Medulla oblongata (tissue), 1 donor: ENCODE results near the gene ATP6V1F.

Source experiments
- DNase-seq: peaks from one replicate; pipeline ENCODE4 v3.0.0-alpha.2; 2015; ENCODE audit errors: extremely low spot score

The ATP6V1F gene

DNA sequence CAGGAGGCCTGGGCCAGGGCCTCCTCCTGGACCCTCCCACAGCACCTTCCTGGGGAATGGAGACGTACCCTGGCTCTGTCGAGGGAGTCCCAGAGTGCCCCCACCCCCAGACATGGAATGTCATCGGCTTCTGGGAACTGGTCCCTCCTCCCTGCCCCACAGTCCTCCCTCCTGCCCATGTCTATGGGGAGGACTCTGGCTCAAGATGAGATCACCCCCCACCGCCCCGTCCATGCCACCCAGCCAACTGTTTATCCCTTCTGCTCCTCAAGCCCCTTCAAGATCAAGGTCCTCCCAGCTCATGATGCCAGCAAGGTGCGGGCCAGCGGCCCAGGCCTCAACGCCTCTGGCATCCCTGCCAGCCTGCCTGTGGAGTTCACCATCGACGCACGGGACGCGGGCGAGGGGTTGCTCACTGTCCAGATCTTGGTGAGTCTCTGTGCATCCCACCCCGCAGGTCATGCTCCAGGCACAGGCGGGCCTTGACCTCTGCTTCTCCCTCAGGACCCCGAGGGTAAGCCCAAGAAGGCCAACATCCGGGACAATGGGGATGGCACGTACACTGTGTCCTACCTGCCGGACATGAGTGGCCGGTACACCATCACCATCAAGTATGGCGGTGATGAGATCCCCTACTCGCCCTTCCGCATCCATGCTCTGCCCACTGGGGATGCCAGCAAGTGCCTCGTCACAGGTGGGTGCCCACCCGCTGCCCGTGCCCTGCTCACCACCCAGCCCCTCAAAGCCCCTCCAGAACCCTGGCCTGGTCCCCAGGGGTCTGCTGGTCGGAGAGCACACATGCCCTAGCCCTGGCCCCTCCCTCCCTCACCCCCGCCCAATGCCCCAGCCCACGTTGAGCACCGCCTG, 14.1 kb upstream of the ATP6V1F start:
- DNase-seq = no peak

DNA sequence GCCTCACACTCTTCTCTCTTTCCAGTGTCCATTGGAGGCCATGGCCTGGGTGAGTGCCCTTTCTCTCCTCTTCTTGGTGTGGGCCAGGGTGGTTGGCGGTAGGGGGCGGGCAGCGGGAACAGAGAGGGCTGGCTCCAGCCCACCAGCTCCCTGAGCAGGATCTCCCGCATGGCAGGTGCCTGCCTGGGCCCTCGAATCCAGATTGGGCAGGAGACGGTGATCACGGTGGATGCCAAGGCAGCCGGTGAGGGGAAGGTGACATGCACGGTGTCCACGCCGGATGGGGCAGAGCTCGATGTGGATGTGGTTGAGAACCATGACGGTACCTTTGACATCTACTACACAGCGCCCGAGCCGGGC, 13.5 kb upstream of the ATP6V1F start:
- no peak for DNase-seq

DNA sequence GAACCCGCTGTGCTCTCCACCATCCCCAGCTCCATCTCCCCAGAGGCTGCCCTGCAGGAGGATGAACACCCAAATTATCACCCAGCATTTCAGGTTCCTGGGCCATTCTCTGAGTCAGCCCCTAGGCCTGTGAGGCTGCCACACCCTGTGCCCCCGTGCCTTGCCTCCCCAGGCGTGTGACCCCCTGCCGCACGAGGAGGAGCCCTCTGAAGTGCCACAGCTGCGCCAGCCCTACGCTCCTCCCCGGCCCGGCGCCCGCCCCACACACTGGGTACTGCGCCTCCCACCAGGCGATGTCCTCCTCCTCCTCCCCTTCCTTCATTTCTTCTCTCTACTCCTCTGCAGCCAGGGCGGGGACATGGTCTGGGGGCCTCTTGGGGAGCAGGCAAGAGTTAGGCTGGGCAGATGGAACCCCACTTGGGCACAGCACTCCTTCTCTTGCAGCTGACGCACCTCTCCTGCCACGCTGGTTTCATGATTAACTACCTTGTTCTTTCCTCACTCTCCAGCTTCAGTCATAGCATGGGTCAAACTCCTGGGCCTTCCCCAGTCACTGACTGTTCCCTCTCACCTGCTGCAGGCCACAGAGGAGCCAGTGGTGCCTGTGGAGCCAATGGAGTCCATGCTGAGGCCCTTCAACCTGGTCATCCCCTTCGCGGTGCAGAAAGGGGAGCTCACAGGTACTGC, 12.7 kb upstream of the ATP6V1F start:
- no peak for DNase-seq

DNA sequence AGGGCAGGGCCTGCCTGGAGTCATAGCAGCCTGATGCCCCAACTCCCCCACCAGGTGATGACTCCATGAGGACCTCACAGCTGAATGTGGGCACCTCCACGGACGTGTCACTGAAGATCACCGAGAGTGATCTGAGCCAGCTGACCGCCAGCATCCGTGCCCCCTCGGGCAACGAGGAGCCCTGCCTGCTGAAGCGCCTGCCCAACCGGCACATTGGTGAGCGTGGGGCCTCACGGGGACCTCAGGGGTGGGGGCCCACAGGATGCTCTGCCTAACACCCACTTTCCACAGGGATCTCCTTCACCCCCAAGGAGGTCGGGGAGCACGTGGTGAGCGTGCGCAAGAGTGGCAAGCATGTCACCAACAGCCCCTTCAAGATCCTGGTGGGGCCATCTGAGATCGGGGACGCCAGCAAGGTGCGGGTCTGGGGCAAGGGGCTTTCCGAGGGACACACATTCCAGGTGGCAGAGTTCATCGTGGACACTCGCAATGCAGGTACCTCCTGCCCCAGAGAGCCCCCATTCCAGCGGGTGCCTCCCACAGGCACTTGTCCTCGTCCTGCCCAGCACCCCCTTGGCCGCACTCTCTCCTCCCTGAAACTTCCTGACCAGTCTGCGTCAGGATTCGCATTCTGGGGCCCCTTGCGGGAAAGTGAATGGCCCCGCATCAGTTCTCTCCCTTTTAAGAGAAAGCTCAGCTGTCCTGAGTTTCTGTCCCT, 10.0 kb upstream of the ATP6V1F start:
- DNase-seq = no peak

DNA sequence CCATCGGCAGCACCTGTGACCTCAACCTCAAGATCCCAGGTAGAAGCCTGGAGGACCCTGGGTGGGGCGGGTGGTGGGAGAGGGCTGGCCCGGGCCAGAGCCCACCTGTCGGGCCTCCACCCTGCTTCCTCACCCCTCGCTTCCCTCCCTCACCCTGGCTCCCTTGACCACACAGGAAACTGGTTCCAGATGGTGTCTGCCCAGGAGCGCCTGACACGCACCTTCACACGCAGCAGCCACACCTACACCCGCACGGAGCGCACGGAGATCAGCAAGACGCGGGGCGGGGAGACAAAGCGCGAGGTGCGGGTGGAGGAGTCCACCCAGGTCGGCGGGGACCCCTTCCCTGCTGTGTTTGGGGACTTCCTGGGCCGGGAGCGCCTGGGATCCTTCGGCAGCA, 8.9 kb upstream of the ATP6V1F start:
- DNase-seq = no peak

DNA sequence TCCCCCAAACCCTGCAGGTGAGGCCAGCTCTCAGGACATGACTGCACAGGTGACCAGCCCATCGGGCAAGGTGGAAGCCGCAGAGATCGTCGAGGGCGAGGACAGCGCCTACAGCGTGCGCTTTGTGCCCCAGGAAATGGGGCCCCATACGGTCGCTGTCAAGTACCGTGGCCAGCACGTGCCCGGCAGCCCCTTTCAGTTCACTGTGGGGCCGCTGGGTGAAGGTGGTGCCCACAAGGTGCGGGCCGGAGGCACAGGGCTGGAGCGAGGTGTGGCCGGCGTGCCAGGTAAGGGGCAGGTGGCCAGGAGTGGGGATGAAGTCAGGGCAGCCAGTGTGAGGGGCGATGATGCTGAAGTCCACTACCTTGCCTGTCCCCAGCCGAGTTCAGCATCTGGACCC, 8.3 kb upstream of the ATP6V1F start:
- DNase-seq = no peak

DNA sequence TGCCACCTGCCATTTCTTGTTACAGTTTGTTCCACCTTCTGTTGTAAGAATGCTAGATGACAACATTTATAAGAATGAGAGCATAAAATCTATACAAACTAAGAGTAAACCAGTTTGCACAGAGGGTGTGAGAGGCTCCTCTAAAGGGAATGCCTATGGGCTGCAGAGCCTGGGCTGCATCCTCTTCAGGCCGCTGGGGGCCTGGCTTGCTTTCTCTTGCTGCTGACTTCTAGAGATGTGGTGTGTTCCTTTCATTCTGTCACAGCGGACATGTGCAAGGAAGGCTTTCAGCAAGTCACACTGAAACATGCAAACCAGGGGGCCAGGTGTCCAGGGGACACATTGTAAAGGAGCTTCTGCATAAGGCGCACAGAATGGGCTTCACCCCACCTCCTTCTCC, 7.1 kb upstream of the ATP6V1F start:
- no peak for DNase-seq

DNA sequence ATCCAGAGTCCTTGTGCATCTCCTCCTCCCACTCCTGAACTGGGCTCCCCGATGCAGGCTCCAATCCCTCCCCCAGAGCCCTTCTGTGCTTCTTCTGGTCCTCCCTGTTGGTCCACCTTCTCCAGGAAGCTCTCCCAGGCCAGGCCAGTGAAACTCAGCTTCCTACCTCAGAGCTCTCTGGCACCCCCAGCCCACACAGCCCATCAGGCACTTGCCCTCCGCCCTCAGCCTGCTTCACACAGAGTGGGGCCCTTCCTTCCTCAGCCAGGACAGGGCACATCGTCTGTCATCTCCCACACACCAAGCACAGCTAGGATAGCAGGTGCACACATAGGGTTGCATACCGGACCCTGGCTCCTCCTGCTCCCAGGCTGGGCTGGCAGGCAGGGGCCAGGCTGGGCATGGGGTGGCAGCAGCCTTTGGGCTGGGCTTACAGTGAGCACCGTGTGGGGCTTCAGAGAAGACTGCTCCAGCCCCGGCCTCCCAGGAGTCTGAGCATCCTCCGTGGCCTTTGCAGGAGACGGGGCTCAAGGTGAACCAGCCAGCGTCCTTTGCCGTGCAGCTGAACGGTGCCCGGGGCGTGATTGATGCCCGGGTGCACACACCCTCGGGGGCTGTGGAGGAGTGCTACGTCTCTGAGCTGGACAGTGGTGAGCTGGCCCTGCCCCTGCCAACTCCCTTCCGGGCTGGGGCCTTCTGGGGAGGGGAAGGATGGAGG, 6.5 kb upstream of the ATP6V1F start:
- no peak for DNase-seq

DNA sequence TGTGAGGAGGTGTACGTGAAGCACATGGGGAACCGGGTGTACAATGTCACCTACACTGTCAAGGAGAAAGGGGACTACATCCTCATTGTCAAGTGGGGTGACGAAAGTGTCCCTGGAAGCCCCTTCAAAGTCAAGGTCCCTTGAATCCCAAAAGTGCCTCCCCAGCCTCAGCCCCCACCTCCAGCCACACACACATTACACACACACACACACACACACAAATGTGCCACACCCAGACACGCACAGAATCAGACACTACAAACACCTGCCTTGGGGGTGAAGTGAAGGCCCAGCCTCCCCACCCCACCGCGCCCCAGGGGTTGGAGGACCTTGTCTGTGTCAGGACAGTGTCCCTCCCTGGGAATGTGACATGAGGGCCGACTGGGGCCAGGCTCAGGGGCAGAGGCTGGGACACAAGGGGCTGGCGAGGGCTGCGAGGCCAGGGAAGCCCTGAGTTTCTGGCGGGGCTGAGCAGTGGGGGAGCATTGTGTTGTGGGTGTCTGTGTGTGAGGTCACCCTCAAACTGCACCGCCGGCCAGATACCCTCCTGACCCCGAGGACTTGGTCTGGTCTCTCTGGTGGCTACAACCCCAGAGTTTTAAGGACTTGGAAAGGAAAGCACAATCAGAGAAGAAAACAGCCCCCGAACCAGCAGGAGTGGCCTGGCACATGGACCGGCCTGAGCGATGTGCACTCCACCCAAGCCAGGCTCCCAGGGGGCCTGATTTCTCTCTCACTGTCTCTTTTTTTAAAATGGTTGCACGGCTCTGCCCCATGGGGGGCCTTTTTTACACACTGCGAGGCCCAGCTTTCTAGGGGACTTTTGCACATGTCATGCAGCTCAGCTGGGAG, 4.0 kb upstream of the ATP6V1F start:
- no peak for DNase-seq

DNA sequence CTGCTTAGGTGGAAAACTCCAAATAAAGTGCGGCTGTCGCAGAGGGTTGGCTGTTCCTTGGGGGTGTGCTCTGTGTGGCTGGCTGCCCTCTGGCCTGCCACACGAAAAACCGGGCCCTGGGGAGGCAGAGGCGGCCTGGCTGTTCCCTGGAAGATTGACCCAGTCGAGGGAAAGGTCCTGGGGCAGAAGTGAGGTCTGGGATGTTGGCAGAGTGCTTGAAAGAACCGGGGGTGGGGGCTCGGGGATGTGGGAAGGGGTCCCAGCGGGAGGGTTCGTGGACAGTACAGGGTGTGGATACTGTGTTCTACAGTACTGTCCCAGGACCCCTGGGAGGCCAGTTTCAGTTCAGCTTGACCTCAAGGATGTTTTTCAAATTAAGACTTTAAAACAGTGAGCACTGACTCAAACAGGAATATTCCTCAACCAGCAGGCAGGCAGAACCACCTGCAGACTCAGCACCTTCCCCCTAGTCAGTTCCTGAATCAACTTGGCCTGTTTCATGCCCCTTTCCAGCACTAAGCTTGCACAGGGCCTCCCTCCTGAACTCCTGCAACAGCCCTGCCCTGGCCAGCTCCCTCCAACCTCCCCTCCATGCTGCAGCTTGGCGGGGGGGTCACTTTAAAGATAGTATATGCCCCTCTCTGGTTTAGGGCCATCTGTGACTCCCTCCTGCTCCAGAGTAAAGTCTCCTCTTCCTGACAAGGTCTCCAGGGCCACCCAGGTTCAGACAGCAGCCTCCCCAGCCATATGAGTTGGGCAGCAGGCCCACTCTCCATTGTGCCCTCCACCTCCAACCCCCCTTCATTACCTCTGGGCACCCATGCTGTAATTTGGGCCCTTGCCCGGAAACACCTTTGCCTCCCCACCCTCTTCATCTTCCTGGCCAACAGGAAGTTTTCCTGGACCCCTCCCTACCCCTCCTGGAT, 3.2 kb upstream of the ATP6V1F start:
- no peak for DNase-seq

DNA sequence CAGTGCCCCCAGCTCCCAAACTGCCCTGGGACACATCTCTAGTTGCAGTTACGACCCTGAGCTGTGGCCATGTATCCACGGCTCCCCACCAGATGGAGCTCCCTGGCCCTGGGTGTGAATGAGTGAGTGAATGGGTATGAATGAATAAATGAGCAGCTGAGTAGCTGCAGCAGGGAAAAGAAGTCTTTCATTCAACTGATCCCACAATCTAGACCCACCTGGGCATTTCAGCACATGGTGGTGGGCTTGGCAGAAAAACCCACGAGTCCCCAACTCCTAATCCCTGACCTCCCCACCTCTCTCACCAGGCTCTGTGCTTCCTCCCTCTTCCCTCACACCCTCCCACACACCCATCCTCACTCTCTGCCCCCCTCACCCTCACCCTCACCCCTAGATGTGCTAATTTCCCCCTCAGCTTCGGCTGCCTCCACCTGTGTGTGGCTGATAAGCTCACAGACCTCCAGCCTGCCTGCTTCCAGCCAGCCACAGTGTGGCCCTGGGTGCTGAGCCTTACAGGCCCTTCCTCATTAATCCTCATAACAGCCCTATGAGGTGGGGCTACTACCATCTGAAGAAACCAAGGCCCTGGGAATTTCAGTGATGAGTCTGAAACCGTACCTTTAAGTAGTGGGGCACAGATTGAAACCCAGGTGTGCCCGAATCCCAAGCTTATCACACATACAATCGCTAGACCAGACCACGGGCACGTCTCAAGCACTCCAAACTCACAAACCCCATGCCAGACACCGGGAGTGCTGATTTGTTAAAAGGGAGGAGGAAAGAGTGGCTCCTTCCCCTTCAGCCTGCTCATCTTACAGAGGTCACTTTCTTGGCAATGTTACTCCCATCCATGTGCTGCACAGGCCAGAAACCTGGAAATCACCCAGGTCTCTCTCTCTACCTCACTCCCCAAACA, 2.2 kb upstream of the ATP6V1F start:
- no peak for DNase-seq

DNA sequence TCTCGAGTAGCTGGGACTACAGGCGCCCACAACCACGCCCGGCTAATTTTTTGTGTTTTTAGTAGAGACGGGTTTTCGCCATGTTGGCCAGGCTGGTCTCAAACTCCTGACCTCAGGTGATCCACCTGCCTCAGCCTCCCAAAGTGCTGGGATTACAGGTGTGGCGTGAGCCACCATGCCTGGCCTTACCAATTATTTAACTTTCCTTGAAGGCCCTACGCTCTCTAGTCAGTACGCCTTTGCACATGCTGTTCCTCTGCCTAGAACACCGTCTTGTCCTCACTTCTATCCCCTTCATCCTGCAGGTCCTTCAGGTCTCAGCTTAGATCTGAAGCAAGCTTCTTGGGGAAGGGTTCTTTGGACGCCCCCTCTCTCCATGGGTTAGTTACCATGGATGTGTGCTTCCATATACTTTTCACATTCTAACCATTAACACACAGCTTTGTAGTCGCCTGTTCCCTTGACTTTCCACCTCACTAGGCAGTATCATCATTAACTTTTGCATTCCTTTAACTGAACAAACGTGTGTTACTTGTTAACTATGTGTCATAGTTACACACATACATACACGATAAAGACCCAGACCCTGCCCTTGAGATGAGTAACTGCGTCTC, 592 bp upstream of the ATP6V1F start:
- DNase-seq = peak; percentile 19

DNA sequence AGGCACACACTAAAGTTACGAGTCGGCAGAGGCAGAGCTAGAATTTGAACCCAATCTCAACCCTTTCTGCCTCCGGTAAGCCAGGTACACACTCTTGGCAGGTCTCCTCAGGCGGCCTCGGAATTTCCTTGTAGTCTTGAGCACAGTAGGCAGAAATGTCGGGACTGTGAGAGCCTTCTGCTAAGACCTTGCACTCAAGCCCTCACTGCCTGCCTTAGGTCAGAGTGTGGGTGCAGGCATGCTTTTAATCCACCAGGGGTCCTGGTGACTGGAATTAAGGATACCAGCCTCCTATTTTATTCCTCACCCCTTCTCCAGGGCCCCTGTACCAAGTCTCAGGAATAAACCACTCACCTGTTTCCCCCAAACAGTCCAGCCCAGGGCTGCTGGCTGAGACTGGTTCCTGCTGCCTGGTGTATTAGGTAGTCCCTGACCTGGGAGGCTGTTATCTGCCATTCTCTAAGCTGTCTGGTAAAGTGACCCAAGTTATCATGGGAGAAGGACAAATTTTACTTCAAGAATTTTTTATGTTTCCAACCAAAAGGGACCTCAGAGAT, 855 bp downstream of the ATP6V1F start:
- no peak for DNase-seq

DNA sequence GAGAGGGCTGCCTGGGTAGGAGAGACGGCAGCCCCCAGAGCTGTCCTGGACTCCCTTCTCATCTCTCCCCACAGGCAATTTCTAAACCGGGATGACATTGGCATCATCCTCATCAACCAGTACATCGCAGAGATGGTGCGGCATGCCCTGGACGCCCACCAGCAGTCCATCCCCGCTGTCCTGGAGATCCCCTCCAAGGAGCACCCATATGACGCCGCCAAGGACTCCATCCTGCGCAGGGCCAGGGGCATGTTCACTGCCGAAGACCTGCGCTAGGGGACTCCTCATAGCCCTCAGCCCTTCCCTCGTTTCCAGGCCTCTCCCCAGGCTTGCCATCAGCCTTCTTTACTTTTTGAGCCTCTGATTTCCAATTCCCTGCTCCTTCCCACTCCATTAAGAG, 2.6 kb downstream of the ATP6V1F start:
- DNase-seq = no peak

DNA sequence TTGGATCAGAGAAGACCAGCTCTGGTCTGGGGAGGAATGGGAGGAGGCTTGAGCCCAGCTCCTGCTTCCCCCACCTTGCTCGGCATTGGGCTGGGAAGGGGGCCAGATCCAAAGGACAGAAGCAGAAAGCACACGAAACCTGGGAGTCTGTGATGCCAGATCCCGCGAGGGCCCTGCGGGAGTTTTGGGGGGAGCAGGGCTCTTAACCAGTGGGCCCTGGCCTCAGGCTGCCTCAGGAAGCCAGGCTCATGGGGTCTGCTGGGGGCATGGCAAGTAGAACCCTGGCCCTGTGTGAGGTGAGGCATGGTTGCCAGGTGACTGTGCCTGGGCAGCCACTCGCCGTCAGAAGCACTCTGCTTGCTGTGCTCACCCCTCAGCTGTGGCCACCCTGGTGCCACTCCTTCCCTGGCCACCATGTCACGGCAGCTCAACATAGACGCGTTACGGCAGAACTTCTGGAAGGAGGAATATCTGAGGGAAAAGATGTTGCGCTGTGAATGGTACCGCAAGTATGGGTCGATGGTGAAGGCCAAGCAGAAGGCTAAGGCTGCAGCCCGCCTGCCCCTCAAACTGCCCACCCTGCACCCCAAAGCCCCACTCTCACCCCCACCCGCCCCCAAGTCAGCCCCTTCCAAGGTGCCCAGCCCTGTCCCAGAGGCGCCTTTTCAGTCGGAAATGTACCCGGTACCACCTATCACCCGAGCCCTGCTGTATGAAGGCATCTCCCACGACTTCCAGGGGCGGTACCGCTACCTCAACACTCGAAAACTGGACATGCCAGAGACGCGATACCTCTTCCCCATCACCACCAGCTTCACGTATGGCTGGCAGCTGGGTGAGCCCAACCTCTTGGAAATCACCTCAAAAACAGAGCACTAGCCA, 3.6 kb downstream of the ATP6V1F start:
- DNase-seq = no peak

DNA sequence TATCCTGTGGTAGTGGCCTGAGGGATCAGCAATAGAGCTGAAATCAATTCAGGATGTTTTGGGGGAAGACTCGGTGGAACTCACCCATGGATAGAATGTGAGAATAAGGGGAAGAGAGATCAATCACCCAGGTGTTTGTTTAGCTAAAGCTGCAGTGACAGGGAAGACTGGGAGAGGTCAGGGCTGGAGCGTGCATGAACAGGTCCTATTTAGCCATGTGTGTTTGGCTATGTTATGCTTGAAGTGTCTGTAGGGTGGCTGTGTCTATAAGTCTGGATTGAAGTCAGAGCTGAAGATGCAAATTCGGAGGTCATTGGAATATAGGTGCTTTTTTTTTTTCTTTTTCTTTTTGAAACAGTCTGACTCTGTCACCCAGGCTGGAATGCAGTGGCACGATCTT, 4.6 kb downstream of the ATP6V1F start:
- DNase-seq = no peak
